ENCODE measurements around the gene MRO.

Gene MRO

GRCh38 chr18:50812834-50813233, 7.0 kb downstream of the MRO start:
- Histone ChIP-seq H3K4me1 (ENCODE audit: control insufficient read depth, low read depth, low read length) (peaks cover 13% of the 10 kb centered on the region), H3K4me3 (ENCODE audit: low read length) (no peak overlapping the region), H3K9ac (ENCODE audit: low read length) (no peak overlapping the region), H3K9me3 (ENCODE audit: control insufficient read depth, low read depth, low read length) (no peaks in the 10 kb centered on the region), H3K36me3 (ENCODE audit: control insufficient read depth, low read depth, low read length) (no peaks in the 10 kb centered on the region), H3K27ac (ENCODE audit: low read length) (no peak overlapping the region), H3K27me3 (ENCODE audit: control insufficient read depth, insufficient read depth, low read length) (no peaks in the 10 kb centered on the region)

- no peak overlapping the region for H3K27ac ChIP-seq (ENCODE audit: low read length)
- no peaks in the 10 kb centered on the region for H3K27me3 ChIP-seq (ENCODE audit: control insufficient read depth, insufficient read depth, low read length)
- H3K9ac ChIP-seq (ENCODE audit: low read length) = no peak overlapping the region
Measured at GRCh38 chr18:50807176-50807575, 12.6 kb downstream of the MRO start.

GRCh38 chr18:50806208-50806616, 13.6 kb downstream of the MRO start:
- no peaks in the 10 kb centered on the region for H3K27me3 ChIP-seq (ENCODE audit: control insufficient read depth, insufficient read depth, low read length)
- no peaks in the 10 kb centered on the region for H3K36me3 ChIP-seq (ENCODE audit: control insufficient read depth, low read depth, low read length)
- H3K9ac ChIP-seq (ENCODE audit: low read length) = no peak overlapping the region
- peaks cover 4% of the 10 kb centered on the region for H3K4me1 ChIP-seq (ENCODE audit: control insufficient read depth, low read depth, low read length)
- no peak overlapping the region for H3K4me3 ChIP-seq (ENCODE audit: low read length)
- no peak overlapping the region for H3K27ac ChIP-seq (ENCODE audit: low read length)
- H3K9me3 ChIP-seq (ENCODE audit: control insufficient read depth, low read depth, low read length) = no peaks in the 10 kb centered on the region

More at GRCh38 chr18:50807176-50807575, 12.6 kb downstream of the MRO start:
- Histone ChIP-seq H3K9me3 (ENCODE audit: control insufficient read depth, low read depth, low read length) (no peaks in the 10 kb centered on the region), H3K4me3 (ENCODE audit: low read length) (no peak overlapping the region), H3K4me1 (ENCODE audit: control insufficient read depth, low read depth, low read length) (no peaks in the 10 kb centered on the region), H3K36me3 (ENCODE audit: control insufficient read depth, low read depth, low read length) (no peaks in the 10 kb centered on the region)

- Histone ChIP-seq H3K9me3 (ENCODE audit: control insufficient read depth, low read depth, low read length) (no peaks in the 10 kb centered on the region), H3K27me3 (ENCODE audit: control insufficient read depth, insufficient read depth, low read length) (no peaks in the 10 kb centered on the region), H3K9ac (ENCODE audit: low read length) (no peak overlapping the region), H3K36me3 (ENCODE audit: control insufficient read depth, low read depth, low read length) (no peaks in the 10 kb centered on the region), H3K27ac (ENCODE audit: low read length) (no peak overlapping the region), H3K4me1 (ENCODE audit: control insufficient read depth, low read depth, low read length) (peaks cover 8% of the 10 kb centered on the region), H3K4me3 (ENCODE audit: low read length) (no peak overlapping the region)
Measured at GRCh38 chr18:50805732-50806131, 14.1 kb downstream of the MRO start.

GRCh38 chr18:50803592-50803991, 16.2 kb downstream of the MRO start:
- no peaks in the 10 kb centered on the region for H3K27me3 ChIP-seq (ENCODE audit: control insufficient read depth, insufficient read depth, low read length)
- no peak overlapping the region for H3K9ac ChIP-seq (ENCODE audit: low read length)
- no peaks in the 10 kb centered on the region for H3K9me3 ChIP-seq (ENCODE audit: control insufficient read depth, low read depth, low read length)
- peaks cover 8% of the 10 kb centered on the region for H3K4me1 ChIP-seq (ENCODE audit: control insufficient read depth, low read depth, low read length)
- H3K27ac ChIP-seq (ENCODE audit: low read length) = no peak overlapping the region
- H3K36me3 ChIP-seq (ENCODE audit: control insufficient read depth, low read depth, low read length) = no peaks in the 10 kb centered on the region
- no peak overlapping the region for H3K4me3 ChIP-seq (ENCODE audit: low read length)

- no peak overlapping the region for H3K27ac ChIP-seq (ENCODE audit: low read length)
- H3K36me3 ChIP-seq (ENCODE audit: control insufficient read depth, low read depth, low read length) = no peaks in the 10 kb centered on the region
- no peak overlapping the region for H3K4me3 ChIP-seq (ENCODE audit: low read length)
- H3K9ac ChIP-seq (ENCODE audit: low read length) = no peak overlapping the region
- no peaks in the 10 kb centered on the region for H3K27me3 ChIP-seq (ENCODE audit: control insufficient read depth, insufficient read depth, low read length)
- H3K4me1 ChIP-seq (ENCODE audit: control insufficient read depth, low read depth, low read length) = peaks cover 8% of the 10 kb centered on the region
- H3K9me3 ChIP-seq (ENCODE audit: control insufficient read depth, low read depth, low read length) = no peaks in the 10 kb centered on the region
Measured at GRCh38 chr18:50802141-50802540, 17.7 kb downstream of the MRO start.

- Histone ChIP-seq H3K36me3 (ENCODE audit: control insufficient read depth, low read depth, low read length) (no peaks in the 10 kb centered on the region), H3K27me3 (ENCODE audit: control insufficient read depth, insufficient read depth, low read length) (no peaks in the 10 kb centered on the region), H3K27ac (ENCODE audit: low read length) (no peak overlapping the region), H3K9me3 (ENCODE audit: control insufficient read depth, low read depth, low read length) (no peaks in the 10 kb centered on the region), H3K4me1 (ENCODE audit: control insufficient read depth, low read depth, low read length) (peaks cover 8% of the 10 kb centered on the region), H3K9ac (ENCODE audit: low read length) (no peak overlapping the region), H3K4me3 (ENCODE audit: low read length) (no peak overlapping the region)
Measured at GRCh38 chr18:50797142-50797541, 22.7 kb downstream of the MRO start.

GRCh38 chr18:50796495-50796894, 23.3 kb downstream of the MRO start:
- Histone ChIP-seq H3K9me3 (ENCODE audit: control insufficient read depth, low read depth, low read length) (no peaks in the 10 kb centered on the region), H3K27me3 (ENCODE audit: control insufficient read depth, insufficient read depth, low read length) (no peaks in the 10 kb centered on the region), H3K27ac (ENCODE audit: low read length) (no peak overlapping the region), H3K36me3 (ENCODE audit: control insufficient read depth, low read depth, low read length) (no peaks in the 10 kb centered on the region), H3K4me1 (ENCODE audit: control insufficient read depth, low read depth, low read length) (peaks cover 7% of the 10 kb centered on the region), H3K4me3 (ENCODE audit: low read length) (no peak overlapping the region), H3K9ac (ENCODE audit: low read length) (no peak overlapping the region)

GRCh38 chr18:50793641-50794565, 25.9 kb downstream of the MRO start:
- Histone ChIP-seq H3K27me3 (ENCODE audit: control insufficient read depth, insufficient read depth, low read length) (no peaks in the 10 kb centered on the region), H3K4me1 (ENCODE audit: control insufficient read depth, low read depth, low read length) (no peaks in the 10 kb centered on the region), H3K9ac (ENCODE audit: low read length) (no peak overlapping the region), H3K27ac (ENCODE audit: low read length) (no peak overlapping the region), H3K36me3 (ENCODE audit: control insufficient read depth, low read depth, low read length) (no peaks in the 10 kb centered on the region), H3K4me3 (ENCODE audit: low read length) (no peak overlapping the region), H3K9me3 (ENCODE audit: control insufficient read depth, low read depth, low read length) (no peaks in the 10 kb centered on the region)

GRCh38 chr18:50792885-50793284, 26.9 kb downstream of the MRO start:
- Histone ChIP-seq H3K27me3 (ENCODE audit: control insufficient read depth, insufficient read depth, low read length) (no peaks in the 10 kb centered on the region), H3K9ac (ENCODE audit: low read length) (no peak overlapping the region), H3K36me3 (ENCODE audit: control insufficient read depth, low read depth, low read length) (no peaks in the 10 kb centered on the region), H3K9me3 (ENCODE audit: control insufficient read depth, low read depth, low read length) (no peaks in the 10 kb centered on the region), H3K27ac (ENCODE audit: low read length) (no peak overlapping the region), H3K4me3 (ENCODE audit: low read length) (no peak overlapping the region), H3K4me1 (ENCODE audit: control insufficient read depth, low read depth, low read length) (peaks cover 5% of the 10 kb centered on the region)

GRCh38 chr18:50791599-50792438, 28.0 kb downstream of the MRO start:
- H3K27me3 ChIP-seq (ENCODE audit: control insufficient read depth, insufficient read depth, low read length) = no peaks in the 10 kb centered on the region
- peaks cover 5% of the 10 kb centered on the region for H3K4me1 ChIP-seq (ENCODE audit: control insufficient read depth, low read depth, low read length)
- H3K9me3 ChIP-seq (ENCODE audit: control insufficient read depth, low read depth, low read length) = no peaks in the 10 kb centered on the region
- H3K36me3 ChIP-seq (ENCODE audit: control insufficient read depth, low read depth, low read length) = no peaks in the 10 kb centered on the region
- no peak overlapping the region for H3K4me3 ChIP-seq (ENCODE audit: low read length)
- no peak overlapping the region for H3K27ac ChIP-seq (ENCODE audit: low read length)
- H3K9ac ChIP-seq (ENCODE audit: low read length) = no peak overlapping the region
